ENCODE data around the gene CTRB2.
"Not testable (repeated sequence)": the region's sequence is repeated elsewhere in the genome, so short reads cannot be mapped to it uniquely, and the experiment has no call there.

Gene CTRB2

GRCh38 chr16:75242436-75243078 is 35.6 kb upstream of the CTRB2 start:
- DNase-seq (ENCODE audit: low read depth): not testable (repeated sequence)

GRCh38 chr16:75241955-75242354 is 35.0 kb upstream of the CTRB2 start:
- DNase-seq (ENCODE audit: low read depth): no peak

DNA sequence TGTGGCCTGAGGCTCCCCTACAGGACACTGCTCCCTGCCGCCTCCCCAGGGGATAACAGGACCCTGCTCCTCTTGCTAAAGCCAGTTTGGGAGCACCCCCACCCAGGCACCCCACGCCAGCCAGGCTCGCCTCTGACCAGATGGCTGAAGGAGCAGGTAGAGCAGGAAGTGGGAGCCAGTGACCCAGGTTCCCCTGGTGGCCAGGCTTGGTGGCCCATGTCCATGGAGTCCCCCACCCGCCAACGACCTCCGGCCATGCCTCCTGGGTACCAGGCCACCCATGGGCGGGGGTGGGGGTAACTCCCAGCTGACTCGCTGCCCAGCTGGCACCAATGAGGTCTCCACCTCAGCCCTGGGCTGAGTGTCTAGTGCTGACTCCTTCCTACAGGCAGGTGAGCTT is 34.5 kb upstream of the CTRB2 start:
- no peak for DNase-seq (ENCODE audit: low read depth)

DNA sequence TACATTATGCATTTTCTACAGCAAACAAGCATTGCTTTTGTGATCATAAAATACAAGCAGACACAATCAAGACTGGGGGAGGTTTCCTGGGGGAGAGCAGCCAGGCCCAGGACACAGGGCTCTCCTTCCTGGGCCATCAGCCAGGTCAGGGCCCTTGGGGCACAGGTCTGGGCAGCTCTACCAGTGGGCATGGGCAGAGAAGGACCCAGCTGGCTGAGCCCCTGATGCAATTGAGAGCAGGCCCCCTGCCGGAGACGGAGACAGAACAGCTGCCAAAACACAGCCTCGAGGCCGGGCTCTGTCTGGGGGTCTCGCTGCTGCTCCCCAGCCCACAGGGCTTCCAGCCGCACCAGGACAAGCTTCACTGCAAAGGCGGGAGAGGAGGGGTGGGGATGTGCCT is 33.7 kb upstream of the CTRB2 start:
- not testable (repeated sequence) for DNase-seq (ENCODE audit: low read depth)

DNA sequence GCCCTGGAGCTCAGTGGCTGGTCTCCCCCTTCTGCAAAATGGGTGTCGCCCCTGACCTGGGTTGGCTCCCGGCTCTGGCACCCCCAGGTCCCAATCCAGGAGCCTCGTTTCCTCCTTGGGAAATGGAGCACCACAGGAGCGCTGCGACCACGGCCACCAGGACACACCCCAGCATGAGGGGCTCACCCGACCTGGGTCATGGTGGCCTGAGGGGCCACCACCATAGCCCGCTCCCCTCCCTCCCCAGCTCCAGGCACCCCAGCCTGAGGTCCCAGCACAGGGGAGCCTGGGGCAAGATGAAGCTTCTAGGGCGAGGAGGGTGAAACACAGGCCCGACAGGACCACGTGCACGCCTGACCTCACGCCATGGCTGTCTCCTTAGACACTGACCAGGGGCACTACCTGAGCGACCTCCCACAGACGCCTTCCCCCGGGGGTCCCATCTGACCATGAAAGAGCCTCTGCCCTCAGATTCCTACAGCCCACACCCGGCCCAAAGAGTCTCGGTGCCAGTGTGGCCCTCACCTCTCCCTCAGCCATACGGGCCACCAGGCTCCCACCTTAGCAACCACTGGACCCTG is 32.7 kb upstream of the CTRB2 start:
- no peak for DNase-seq (ENCODE audit: low read depth)

DNA sequence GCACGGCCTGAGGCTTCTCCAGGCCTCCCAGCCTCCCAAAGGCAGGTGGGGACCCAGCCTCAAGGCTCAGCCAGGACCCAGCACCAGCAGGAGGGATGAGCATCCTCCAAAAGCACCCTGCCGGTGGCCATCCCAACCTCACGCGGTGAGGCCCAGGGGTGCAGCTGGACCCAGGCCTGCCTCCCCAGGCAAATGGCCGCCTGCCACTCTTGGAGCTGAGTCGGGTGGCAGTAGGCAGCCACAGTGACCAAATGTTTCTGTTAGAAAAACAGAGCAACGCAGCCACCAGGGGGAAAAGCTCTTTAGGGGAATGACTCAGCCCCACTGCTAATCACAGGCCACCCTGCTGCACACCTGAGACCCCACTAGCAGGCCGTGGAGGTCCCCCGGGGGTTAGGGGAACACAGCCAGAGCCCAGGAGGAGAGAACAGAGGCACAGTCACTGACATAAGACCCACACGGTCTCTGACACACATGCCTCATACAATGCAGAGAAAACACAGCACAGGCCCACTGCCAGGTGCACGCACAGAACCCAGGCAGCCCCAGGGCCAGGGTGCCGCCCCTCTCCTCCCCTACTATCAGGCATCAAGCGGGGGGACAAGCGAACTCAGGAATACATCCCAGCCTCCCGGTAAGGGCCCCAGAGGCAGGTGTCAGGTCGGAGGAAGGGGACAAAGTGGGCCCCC is 32.0 kb upstream of the CTRB2 start:
- no peak for DNase-seq (ENCODE audit: low read depth)

- no peak for DNase-seq (ENCODE audit: low read depth)
Measured at GRCh38 chr16:75238132-75238852, 31.3 kb upstream of the CTRB2 start.

- DNase-seq (ENCODE audit: low read depth): no peak
Measured at GRCh38 chr16:75237398-75238131, 30.6 kb upstream of the CTRB2 start.

DNA sequence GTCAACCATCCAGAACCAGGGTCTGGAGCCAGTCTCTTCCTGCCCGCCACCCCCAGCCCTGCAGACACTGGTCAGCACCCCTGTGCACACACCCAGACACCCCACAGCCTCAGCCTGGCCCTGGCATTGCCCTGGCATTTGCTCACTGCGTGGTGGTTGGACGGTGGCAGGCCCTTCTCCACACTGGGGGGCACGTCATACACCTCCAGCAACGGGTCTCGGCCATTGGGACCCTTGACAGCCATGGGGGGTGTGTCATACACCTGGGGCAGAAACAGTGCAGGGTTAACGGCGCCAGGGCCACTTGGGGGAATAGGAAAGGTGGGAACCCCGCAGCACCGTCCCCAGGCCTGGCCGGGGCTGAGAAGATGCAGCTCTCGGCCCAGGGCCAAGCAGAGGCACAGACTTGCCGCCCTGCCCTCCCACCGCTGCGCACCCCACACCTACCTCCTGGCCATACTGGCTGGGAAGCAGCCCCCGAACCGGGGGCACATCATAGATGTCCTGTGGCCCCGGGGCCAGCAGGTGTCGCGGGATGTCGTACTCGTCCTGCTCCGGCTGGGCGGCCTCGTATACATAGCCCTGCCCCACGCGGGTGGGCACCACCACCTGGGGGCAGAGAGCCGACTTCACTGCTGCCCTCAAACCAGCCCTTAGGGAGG is 29.9 kb upstream of the CTRB2 start:
- no peak for DNase-seq (ENCODE audit: low read depth)

GRCh38 chr16:75236232-75236631 is 29.3 kb upstream of the CTRB2 start:
- no peak for DNase-seq (ENCODE audit: low read depth)

DNA sequence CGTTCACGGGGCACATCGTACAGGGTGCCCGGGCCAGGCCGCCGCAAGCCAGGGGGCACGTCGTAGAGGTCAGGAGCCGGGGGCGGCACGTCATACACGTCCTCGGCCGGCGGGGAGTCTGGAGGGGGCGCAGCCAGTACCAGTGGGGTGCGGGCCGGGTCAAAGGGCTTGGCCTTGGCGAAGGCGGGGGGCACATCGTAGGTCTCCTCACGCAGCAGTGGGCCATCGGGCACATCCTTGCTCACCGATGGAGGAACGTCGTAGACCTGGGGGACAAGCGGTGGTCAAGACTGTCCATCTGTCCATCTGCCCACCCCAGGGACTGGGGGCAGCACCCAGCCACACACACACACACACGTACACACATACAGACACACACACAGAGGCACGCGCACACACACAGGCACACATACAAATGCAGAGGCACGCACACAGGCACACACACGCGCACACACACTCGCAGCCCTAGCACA is 28.8 kb upstream of the CTRB2 start:
- DNase-seq (ENCODE audit: low read depth): no peak

- DNase-seq (ENCODE audit: low read depth): no peak
Measured at GRCh38 chr16:75234856-75235696, 28.1 kb upstream of the CTRB2 start.

DNA sequence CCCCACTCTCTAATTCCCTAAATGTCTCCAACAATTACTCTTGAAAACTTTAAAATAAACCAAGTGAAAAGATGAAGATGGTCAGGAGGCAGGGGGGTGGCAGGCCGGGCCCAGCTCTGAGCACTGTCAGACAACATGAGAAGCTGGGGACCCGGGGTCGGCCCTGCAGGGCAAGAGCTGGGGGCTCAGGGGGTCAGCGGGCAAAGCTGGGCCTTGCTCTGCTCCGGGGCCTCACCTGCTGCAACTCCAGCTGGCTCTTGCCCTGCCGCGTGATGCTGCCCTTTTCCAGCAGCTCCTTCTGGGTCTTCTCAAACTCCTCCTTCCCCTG is 26.6 kb upstream of the CTRB2 start:
- no peak for DNase-seq (ENCODE audit: low read depth)

GRCh38 chr16:75231570-75231969 is 24.6 kb upstream of the CTRB2 start:
- no peak for DNase-seq (ENCODE audit: low read depth)

- no peak for DNase-seq (ENCODE audit: low read depth)
Measured at GRCh38 chr16:75230471-75231110, 23.6 kb upstream of the CTRB2 start.

- DNase-seq (ENCODE audit: low read depth): no peak
Measured at GRCh38 chr16:75229172-75230031, 22.4 kb upstream of the CTRB2 start.

- no peak for DNase-seq (ENCODE audit: low read depth)
Measured at GRCh38 chr16:75228143-75228976, 21.4 kb upstream of the CTRB2 start.

Data from stimulated activated CD8-positive, alpha-beta memory T cell treated with anti-CD3 and anti-CD28 coated beads, Interleukin-7, amount 100 ng/mL, for 24 hours (primary cell).